ENCODE data around the gene LRRC10B.

LRRC10B gene

DNA sequence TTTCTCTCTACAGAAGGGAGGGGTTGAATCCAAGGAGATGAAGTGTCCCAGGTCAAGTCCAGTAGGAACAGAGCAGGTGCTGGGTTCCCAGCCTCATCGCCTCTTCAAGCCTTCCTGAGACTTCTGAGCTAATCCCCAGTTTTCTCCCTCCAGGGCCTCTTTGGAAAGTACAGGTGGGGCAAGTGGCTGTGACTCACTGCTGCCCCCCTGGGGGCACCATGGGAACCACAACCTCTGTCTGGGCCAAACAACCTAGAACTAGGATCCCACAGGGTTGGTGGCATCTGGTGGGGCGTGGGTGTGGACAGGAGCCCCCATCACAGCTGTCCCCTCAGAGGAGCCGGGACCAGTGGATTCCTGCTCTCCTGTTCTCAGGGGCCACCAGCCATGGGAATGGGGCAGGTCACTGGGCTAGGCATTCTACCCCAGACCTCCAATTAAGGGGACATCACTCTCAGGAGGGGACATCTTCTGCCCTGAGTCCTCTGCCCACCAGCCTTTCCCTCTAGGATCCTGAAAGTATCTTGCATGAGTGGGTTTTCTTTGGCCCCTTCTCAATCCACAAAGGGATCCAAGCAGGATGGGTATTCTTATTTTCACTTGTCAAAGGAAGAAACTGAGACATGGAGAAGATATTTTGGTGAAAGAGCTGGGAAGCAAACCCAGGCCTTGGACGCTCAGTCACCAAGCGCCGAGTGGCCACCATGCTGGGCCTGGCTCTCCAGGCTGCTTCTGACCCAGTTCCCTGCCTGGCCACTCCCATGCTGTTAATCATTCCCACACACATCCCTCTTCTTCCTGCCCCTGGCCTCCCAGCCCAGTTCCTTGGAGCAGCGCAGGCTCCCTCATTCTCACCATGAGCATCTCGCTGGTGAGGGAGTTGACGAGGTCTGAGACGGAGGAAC, 23.8 kb downstream of the LRRC10B start:
- peak; percentile 29 for DNase-seq (ENCODE audit: low read depth)
- TF ChIP-seq, protein P1, sequence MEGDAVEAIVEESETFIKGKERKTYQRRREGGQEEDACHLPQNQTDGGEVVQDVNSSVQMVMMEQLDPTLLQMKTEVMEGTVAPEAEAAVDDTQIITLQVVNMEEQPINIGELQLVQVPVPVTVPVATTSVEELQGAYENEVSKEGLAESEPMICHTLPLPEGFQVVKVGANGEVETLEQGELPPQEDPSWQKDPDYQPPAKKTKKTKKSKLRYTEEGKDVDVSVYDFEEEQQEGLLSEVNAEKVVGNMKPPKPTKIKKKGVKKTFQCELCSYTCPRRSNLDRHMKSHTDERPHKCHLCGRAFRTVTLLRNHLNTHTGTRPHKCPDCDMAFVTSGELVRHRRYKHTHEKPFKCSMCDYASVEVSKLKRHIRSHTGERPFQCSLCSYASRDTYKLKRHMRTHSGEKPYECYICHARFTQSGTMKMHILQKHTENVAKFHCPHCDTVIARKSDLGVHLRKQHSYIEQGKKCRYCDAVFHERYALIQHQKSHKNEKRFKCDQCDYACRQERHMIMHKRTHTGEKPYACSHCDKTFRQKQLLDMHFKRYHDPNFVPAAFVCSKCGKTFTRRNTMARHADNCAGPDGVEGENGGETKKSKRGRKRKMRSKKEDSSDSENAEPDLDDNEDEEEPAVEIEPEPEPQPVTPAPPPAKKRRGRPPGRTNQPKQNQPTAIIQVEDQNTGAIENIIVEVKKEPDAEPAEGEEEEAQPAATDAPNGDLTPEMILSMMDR (IDR thresholded peaks at IDR 0.05; ENCODE audit: low read length, missing control alignments), result peak; percentile 94
- no peak overlapping the region for H3K4me3 ChIP-seq (replicated peaks; ENCODE audit: low read depth, low read length)

DNA sequence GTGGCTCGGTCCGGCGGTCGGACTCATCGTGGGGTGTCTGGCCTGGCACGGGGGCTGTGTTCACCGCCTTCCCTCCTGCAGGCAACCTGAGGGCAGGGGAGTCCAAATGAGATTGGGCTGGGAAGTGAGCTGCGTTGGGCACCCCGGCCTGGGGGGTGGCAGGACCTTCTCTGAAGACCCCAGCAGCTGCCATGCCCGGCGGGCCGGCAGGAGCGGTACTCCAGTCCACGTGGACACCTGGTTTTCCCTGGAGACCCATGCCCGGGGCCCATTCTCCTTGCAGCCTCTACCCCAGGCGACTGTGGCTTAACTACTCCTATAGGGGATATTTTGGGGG, 24.5 kb downstream of the LRRC10B start:
- DNase-seq (ENCODE audit: low read depth), result no peak
- TF ChIP-seq, protein P1 (IDR thresholded peaks at IDR 0.05; ENCODE audit: low read length, missing control alignments), result no peak
- no peak overlapping the region for H3K4me3 ChIP-seq (replicated peaks; ENCODE audit: low read depth, low read length)

DNA sequence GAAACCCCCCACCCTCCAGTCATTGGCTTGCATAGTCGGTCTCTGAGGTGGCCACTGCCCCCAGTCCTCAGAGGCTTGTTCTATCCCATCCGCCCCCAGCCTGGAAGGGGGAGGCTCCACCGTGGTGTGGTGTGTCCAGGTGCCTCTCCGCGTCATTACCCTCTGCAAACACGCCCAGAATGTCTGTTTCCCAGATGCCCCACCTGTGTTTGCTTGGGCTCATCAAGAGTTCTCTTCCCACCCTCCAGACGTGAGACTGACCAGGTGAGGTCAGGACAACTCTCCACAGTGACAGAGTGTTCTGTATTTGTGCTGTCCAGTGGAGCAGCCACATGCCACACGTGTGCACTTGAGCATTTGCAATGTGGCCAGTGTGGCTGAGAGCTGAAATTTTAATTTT, 24.9 kb downstream of the LRRC10B start:
- TF ChIP-seq, protein P1 (IDR thresholded peaks at IDR 0.05; ENCODE audit: low read length, missing control alignments), result no peak
- no peak overlapping the region for H3K4me3 ChIP-seq (replicated peaks; ENCODE audit: low read depth, low read length)
- no peak for DNase-seq (ENCODE audit: low read depth)

DNA sequence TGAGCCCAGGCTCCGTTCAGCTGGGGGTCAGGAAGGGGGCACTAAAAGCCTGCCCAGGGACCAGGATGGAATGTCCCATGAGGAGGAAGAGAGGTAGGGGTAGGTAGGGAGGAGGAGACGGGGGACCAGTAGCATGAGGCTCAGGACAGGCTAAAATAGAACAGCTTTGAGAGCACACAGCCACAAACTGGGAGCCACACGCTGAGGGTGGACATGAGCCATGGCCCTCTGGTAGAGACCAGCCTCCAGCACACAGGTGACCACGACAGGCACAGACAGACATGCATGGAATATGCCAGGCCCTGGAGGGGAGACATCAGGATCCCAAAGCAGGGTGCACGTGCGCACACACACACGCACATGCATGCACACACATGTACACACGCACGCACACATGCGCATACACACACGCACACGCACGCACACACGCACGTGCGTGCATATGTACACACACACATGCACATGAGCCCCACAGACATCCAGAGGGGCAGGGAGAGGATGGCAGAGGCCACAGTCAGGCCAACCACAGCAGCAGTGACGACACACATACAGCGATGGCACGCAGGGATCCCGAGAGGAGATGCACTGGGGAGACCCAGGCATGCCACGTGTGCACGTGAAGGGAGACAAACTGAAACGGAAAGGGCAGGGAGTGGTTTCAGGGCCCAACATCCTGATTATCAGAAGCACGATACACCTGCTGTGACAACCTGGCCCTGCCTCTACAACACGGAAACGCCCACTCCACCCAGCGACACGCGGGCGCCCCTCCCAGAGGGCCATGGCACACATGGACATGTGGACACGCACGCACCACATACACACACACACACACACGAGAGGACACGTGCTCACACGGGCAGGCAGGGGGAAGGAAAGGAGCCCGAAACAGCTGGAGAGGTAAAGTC, 25.7 kb downstream of the LRRC10B start:
- TF ChIP-seq, protein P1 (IDR thresholded peaks at IDR 0.05; ENCODE audit: low read length, missing control alignments), result no peak
- H3K4me3 ChIP-seq (replicated peaks; ENCODE audit: low read depth, low read length), result no peak overlapping the region
- DNase-seq (ENCODE audit: low read depth), result no peak

DNA sequence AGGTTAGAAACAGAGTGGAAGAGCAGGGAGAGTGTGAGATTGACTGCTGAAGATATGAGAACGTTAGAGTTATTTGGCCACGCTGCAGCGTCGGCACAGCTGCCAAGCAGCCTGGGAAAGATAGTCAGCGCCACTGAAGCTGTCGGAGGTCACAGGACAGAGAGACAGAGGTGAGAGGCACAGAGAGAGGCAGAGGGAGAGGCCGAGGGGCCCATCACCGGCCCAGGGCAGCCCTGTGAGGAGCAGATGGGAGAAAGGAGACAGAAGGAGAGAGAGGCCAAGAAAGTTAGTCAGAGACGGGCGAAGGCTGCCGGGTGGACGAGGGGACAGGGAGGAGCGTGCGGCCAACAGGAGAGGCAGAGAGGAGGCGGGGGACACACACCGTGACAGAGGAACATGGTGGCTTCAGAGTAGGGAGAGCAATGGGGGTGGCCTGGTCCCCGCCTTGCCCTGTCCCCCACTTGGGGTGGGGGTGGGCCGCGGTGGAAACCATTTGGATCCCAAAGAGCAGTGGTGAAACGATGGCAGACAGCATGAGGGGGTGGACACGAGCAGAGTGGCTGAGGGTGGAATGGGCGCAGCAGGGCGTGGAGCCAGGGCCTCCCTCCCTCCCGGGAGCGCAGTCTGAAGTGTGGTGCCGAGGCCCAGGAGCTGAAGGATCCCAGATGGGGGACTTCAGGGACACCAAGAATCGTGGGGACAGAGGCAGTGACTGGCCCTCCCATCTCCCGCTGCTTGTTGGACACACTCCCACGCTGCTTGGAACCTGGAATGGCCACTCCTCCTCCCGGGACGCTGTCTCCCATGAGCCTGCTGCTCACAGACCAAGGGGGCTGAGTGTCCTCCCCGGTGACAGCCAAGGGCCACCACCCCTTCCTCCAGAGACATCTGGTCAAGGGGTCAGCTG, 26.6 kb downstream of the LRRC10B start:
- TF ChIP-seq, protein P1 (IDR thresholded peaks at IDR 0.05; ENCODE audit: low read length, missing control alignments), result no peak
- no peak overlapping the region for H3K4me3 ChIP-seq (replicated peaks; ENCODE audit: low read depth, low read length)
- no peak for DNase-seq (ENCODE audit: low read depth)

DNA sequence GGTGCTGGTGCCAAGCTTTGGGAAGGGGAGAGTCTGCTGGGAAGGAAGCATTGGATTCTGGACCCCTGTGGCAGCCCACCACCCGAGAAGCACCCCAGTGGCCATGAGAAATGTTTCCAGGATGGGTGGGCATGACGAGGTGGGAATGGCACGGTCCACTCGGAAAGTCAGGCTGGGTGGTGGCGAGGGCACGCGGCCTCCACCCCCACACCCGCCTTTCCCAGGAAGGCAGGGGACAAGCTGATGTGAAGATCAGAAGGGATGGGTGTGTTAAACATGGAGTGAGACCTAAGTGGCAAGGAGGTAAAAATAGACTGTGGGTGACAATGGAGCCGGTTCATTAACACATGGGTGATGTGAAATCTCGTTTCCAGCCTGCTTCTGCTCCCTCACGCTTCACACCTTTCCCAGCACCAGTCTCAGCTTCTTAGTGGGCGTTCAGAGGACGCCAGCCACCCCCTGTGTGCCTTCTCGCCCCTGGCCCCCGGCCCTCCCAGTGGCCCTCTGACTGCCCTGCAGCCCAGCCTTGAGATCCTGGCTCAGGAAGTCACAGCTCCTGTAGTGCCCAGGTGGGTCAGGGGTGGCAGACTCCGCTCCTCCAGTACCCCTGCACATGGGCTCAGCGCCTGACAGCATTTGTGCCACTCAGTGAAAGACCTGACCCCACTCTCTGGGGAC, 27.6 kb downstream of the LRRC10B start:
- no peak for DNase-seq (ENCODE audit: low read depth)
- H3K4me3 ChIP-seq (replicated peaks; ENCODE audit: low read depth, low read length), result no peak overlapping the region
- TF ChIP-seq, protein P1 (IDR thresholded peaks at IDR 0.05; ENCODE audit: low read length, missing control alignments), result no peak
